NCI-H82 treated with DMSO at 0.1 percent for 48 hours (cell line): ENCODE data around the gene ORM2.
"Not testable (repeated sequence)": the region's sequence is repeated elsewhere in the genome, so short reads cannot be mapped to it uniquely, and the experiment has no call there.

Experiments
- DNase-seq: peaks from one replicate; lab custom pipeline; 2025; ENCODE audit not compliant: unreplicated experiment; lab: John Stamatoyannopoulos, UW

The ORM2 gene

GRCh38 chr9:114328937-114329624, 588 bp upstream of the ORM2 start:
- DNase-seq = not testable (repeated sequence)

GRCh38 chr9:114330636-114331035, 967 bp downstream of the ORM2 start:
- no peak for DNase-seq

GRCh38 chr9:114331229-114332195, 1.8 kb downstream of the ORM2 start:
- not testable (repeated sequence) for DNase-seq

- DNase-seq = not testable (repeated sequence)
Observed at GRCh38 chr9:114332474-114333040, 2.9 kb downstream of the ORM2 start.

GRCh38 chr9:114333718-114334117, 4.0 kb downstream of the ORM2 start:
- not testable (repeated sequence) for DNase-seq

- no peak for DNase-seq
Observed at GRCh38 chr9:114334490-114334889, 4.8 kb downstream of the ORM2 start.

GRCh38 chr9:114335745-114336144, 6.1 kb downstream of the ORM2 start:
- DNase-seq = no peak

GRCh38 chr9:114336157-114336556, 6.5 kb downstream of the ORM2 start:
- no peak for DNase-seq

- no peak for DNase-seq
Observed at GRCh38 chr9:114336699-114337395, 7.2 kb downstream of the ORM2 start.

- DNase-seq = no peak
Observed at GRCh38 chr9:114338187-114338586, 8.5 kb downstream of the ORM2 start.

GRCh38 chr9:114339130-114339908, 9.7 kb downstream of the ORM2 start:
- no peak for DNase-seq

- no peak for DNase-seq
Observed at GRCh38 chr9:114341152-114341830, 11.6 kb downstream of the ORM2 start.

- no peak for DNase-seq
Observed at GRCh38 chr9:114341991-114342390, 12.3 kb downstream of the ORM2 start.

- no peak for DNase-seq
Observed at GRCh38 chr9:114342755-114343440, 13.2 kb downstream of the ORM2 start.

- no peak for DNase-seq
Observed at GRCh38 chr9:114343471-114344187, 14.0 kb downstream of the ORM2 start.

- DNase-seq = no peak
Observed at GRCh38 chr9:114344188-114344566, 14.5 kb downstream of the ORM2 start.

GRCh38 chr9:114344692-114345091, 15.0 kb downstream of the ORM2 start:
- DNase-seq = no peak

GRCh38 chr9:114345493-114346065, 15.9 kb downstream of the ORM2 start:
- no peak for DNase-seq
